ENCODE measurements around the gene RBM20.

DNA sequence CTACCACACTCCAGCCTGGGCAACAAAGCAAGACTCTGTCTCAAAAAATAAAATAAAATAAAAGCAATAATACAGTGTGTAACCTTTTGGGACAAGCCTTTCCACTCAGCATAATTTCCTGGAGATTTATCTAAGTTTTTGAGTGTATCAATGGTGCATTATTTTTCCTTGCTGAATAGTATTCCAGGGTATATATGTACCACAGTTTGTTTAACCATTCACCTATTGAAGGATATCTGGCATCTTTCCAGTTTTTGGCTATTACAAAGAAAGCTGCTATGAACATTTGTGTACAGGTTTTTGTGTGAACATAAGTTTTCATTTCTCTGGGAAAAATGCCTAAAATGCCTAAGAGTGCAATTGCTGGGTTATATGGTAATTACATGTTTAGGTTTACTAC lies 59.9 kb downstream of the RBM20 start:
- TF ChIP-seq, protein P1, sequence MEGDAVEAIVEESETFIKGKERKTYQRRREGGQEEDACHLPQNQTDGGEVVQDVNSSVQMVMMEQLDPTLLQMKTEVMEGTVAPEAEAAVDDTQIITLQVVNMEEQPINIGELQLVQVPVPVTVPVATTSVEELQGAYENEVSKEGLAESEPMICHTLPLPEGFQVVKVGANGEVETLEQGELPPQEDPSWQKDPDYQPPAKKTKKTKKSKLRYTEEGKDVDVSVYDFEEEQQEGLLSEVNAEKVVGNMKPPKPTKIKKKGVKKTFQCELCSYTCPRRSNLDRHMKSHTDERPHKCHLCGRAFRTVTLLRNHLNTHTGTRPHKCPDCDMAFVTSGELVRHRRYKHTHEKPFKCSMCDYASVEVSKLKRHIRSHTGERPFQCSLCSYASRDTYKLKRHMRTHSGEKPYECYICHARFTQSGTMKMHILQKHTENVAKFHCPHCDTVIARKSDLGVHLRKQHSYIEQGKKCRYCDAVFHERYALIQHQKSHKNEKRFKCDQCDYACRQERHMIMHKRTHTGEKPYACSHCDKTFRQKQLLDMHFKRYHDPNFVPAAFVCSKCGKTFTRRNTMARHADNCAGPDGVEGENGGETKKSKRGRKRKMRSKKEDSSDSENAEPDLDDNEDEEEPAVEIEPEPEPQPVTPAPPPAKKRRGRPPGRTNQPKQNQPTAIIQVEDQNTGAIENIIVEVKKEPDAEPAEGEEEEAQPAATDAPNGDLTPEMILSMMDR (IDR thresholded peaks at IDR 0.05), result no peak
- TF ChIP-seq POLR2A (IDR thresholded peaks at IDR 0.05), result no peak

Measured in uterus (tissue), 2 donors.